Transverse colon (tissue), 4 donors: ENCODE data around the gene WDR87.

Experiments used
- CTCF ChIP-seq, 5 experiments: fragments of 200-600 bp in 3 of 5; fragments of 450-650 bp in 2 of 5; sonication (generic) in 3 of 5; IDR thresholded peaks; 1 replicate in 2 of 5; 2 replicates in 3 of 5; pipeline ENCODE4 v1.5.1; 2016 to 2017; ENCODE audit warnings: antibody characterized with exemption in 5 of 5, inconsistent platforms in 3 of 5, mild to moderate bottlenecking in 2 of 5, moderate library complexity in 1 of 5
- POLR2AphosphoS5 ChIP-seq, 3 donors: sonication (generic); formaldehyde crosslinking; IDR thresholded peaks; one replicate each; pipeline ENCODE4 v1.6.1; 2016; ENCODE audit warnings: antibody characterized with exemption in 3 of 3

- TF ChIP-seq CTCF (IDR thresholded peaks at IDR 0.05) (no peak), POLR2AphosphoS5 (IDR thresholded peaks at IDR 0.05) (no peak)
These were observed 49.6 kb upstream of the WDR87 start for GRCh38 chr19:37955986-37956385.
